Measurements from ENCODE around the gene ACE2. TPM values are rescaled to one million over a fixed set of nuclear protein-coding genes. Genes with fewer than 3 reads are reported as not detected.
A peak's percentile ranks its signal among the peaks of the same experiment; 100 is the strongest.

Gene ACE2
- total and polyA plus RNA-seq, 2 donors (not counting 3 experiments of a cell fraction or from before 2014, with no cell fraction given): not detected

GRCh38 chrX:15522464-15522863, 78.3 kb downstream of the ACE2 start:
- ChIA-PET CTCF (no interaction called here), POLR2A (interaction anchor here (2.8 kb wide), 1 partner anchor 22 kb away, joined by 10 read pairs; the partner anchor contains the start of gene BMX)
- no peaks in the 10 kb centered on the region for H3K9me1 ChIP-seq (replicated peaks; ENCODE audit: control insufficient read depth, extremely low read depth, insufficient read depth, low read length)
- H3K9ac ChIP-seq (replicated peaks; ENCODE audit: extremely low read depth, insufficient read depth, low read length): no peak overlapping the region
- no peaks in the 10 kb centered on the region for H4K20me1 ChIP-seq (replicated peaks; ENCODE audit: control insufficient read depth, extremely low read depth, insufficient read depth, low read length)
- H3K4me1 ChIP-seq (ENCODE audit: control insufficient read depth, extremely low read depth, insufficient read depth, low read length): peaks cover 63% of the 10 kb centered on the region
- peaks cover 5 to 23% of the 10 kb centered on the region in 2 experiments for H3K36me3 ChIP-seq (ENCODE audit: control insufficient read depth in 2 of 2, extremely low read depth in 1 of 2, insufficient read depth in 2 of 2, low read length in 2 of 2)
- no peaks in the 10 kb centered on the region for H3K9me3 ChIP-seq (replicated peaks; ENCODE audit: control insufficient read depth, insufficient read depth, low read length)
- intact Hi-C loops (cut with micrococcal nuclease) (no loop called here), dilution Hi-C loops (cut with MboI; ENCODE audit: extremely low pct_ligation_motif_present, low sequenced_read_pairs) (no loop called here)
- FAIRE-seq: no peak
- peak overlapping the region; percentile 11 for H3K27ac ChIP-seq (ENCODE audit: insufficient read depth, low read depth, low read length)
- no TSS peak for BruUV-seq (replicated peaks)
- no peak overlapping the region for H3K4me3 ChIP-seq (replicated peaks in 1 of 3; ENCODE audit: insufficient read depth in 1 of 3, low read depth in 1 of 3, low read length in 3 of 3)
- H3K79me2 ChIP-seq (ENCODE audit: control insufficient read depth, insufficient read depth, low read length): no peaks in the 10 kb centered on the region
- TF ChIP-seq MYC (IDR thresholded peaks at IDR 0.05; ENCODE audit: low read depth, low read length): no peak
- no peak for TF ChIP-seq EZH2 (IDR thresholded peaks at IDR 0.05; ENCODE audit: borderline replicate concordance, low read depth, low read length, severe bottlenecking)
- TF ChIP-seq FOS (IDR thresholded peaks at IDR 0.05; ENCODE audit: borderline replicate concordance, insufficient read depth, low read length): no peak
- no peak for TF ChIP-seq GATA2 (IDR thresholded peaks at IDR 0.05; ENCODE audit: insufficient read depth, insufficient read length, low read depth, low read length)
- H2AFZ ChIP-seq (ENCODE audit: low read depth, low read length): no peak overlapping the region
- no peaks in the 10 kb centered on the region for H3K27me3 ChIP-seq (ENCODE audit: control insufficient read depth in 2 of 2, insufficient read depth in 2 of 2, low read length in 2 of 2)
- no peak for DNase-seq (ENCODE audit: low read depth, low spot score)
- no peak overlapping the region for H3K4me2 ChIP-seq (ENCODE audit: insufficient read depth, low read length)

GRCh38 chrX:15515931-15516330, 84.8 kb downstream of the ACE2 start:
- peak overlapping the region; percentile 91 for H3K27ac ChIP-seq (ENCODE audit: insufficient read depth, low read depth, low read length)
- TF ChIP-seq FOS (IDR thresholded peaks at IDR 0.05; ENCODE audit: borderline replicate concordance, insufficient read depth, low read length): peak; percentile 46
- TF ChIP-seq GATA2 (IDR thresholded peaks at IDR 0.05; ENCODE audit: insufficient read depth, insufficient read length, low read depth, low read length): peak; percentile 98
- TF ChIP-seq POLR2AphosphoS5 (IDR thresholded peaks at IDR 0.05; ENCODE audit: insufficient read depth, low read depth, low read length): peak; percentile 39
- no peak for TF ChIP-seq MAX (IDR thresholded peaks at IDR 0.05; ENCODE audit: insufficient read depth, insufficient read length)
- H2AFZ ChIP-seq (ENCODE audit: low read depth, low read length): no peak overlapping the region
- BruUV-seq (replicated peaks): no TSS peak
- intact Hi-C loops (cut with micrococcal nuclease): loop anchor here (1.0 kb wide), 2 partner anchors 8 to 18 kb away; no protein-coding TSS in a partner anchor
- peak; percentile 94 for FAIRE-seq
- H4K20me1 ChIP-seq (replicated peaks; ENCODE audit: control insufficient read depth, extremely low read depth, insufficient read depth, low read length): no peaks in the 10 kb centered on the region
- H3K79me2 ChIP-seq (ENCODE audit: control insufficient read depth, insufficient read depth, low read length): no peaks in the 10 kb centered on the region
- H3K9ac ChIP-seq (replicated peaks; ENCODE audit: extremely low read depth, insufficient read depth, low read length): peak overlapping the region; percentile 51
- dilution Hi-C loops (cut with MboI; ENCODE audit: extremely low pct_ligation_motif_present, low sequenced_read_pairs): no loop called here
- DNase-seq (ENCODE audit: low read depth, low spot score): peak; percentile 97
- no peaks in the 10 kb centered on the region for H3K9me3 ChIP-seq (replicated peaks; ENCODE audit: control insufficient read depth, insufficient read depth, low read length)
- H3K4me2 ChIP-seq (ENCODE audit: insufficient read depth, low read length): peak overlapping the region; percentile 58
- H3K9me1 ChIP-seq (replicated peaks; ENCODE audit: control insufficient read depth, extremely low read depth, insufficient read depth, low read length): no peaks in the 10 kb centered on the region
- peaks cover 77% of the 10 kb centered on the region for H3K4me1 ChIP-seq (ENCODE audit: control insufficient read depth, extremely low read depth, insufficient read depth, low read length)
- CTCF ChIA-PET: interaction anchor here (0.9 to 1.7 kb wide), 9 partner anchors 9 to 52 kb away, joined by 3 to 14 read pairs (median 4); partner anchors contain the start of genes BMX and PIR
- H3K27me3 ChIP-seq (ENCODE audit: control insufficient read depth in 2 of 2, insufficient read depth in 2 of 2, low read length in 2 of 2): no peaks in the 10 kb centered on the region
- no peak overlapping the region for H3K4me3 ChIP-seq (replicated peaks in 1 of 3; ENCODE audit: insufficient read depth in 1 of 3, low read depth in 1 of 3, low read length in 3 of 3)
- peaks cover 10 to 15% of the 10 kb centered on the region in 2 experiments for H3K36me3 ChIP-seq (ENCODE audit: control insufficient read depth in 2 of 2, extremely low read depth in 1 of 2, insufficient read depth in 2 of 2, low read length in 2 of 2)
- POLR2A ChIA-PET: interaction anchor here (0.7 to 2.6 kb wide), 6 partner anchors 9 to 48 kb away, joined by 3 to 21 read pairs (median 5); partner anchors contain the start of genes BMX and PIR

Data from endothelial cell of umbilical vein (primary cell).